HG03045 (cell line): ENCODE results near the gene YIPF2.

ENCODE experiments used
- ATAC-seq: cut with Tn5 transposase; IDR thresholded peaks from one replicate; pipeline ENCODE4 v1.9.1; 2021; ENCODE audit warnings: mild to moderate bottlenecking, moderate library complexity; ENCODE audit not compliant: unreplicated experiment

Gene YIPF2

GRCh38 chr19:10911579-10912363 lies 16.7 kb downstream of the YIPF2 start:
- ATAC-seq = no peak

GRCh38 chr19:10908380-10908960 lies 20.0 kb downstream of the YIPF2 start:
- no peak for ATAC-seq

- ATAC-seq = no peak
Observed at GRCh38 chr19:10907925-10908324, 20.5 kb downstream of the YIPF2 start.

GRCh38 chr19:10899151-10899653 lies 29.2 kb downstream of the YIPF2 start:
- no peak for ATAC-seq

GRCh38 chr19:10898633-10899032 lies 29.8 kb downstream of the YIPF2 start:
- ATAC-seq = no peak

- ATAC-seq = no peak
Observed at GRCh38 chr19:10896851-10897526, 31.4 kb downstream of the YIPF2 start.

- ATAC-seq = no peak
Observed at GRCh38 chr19:10895920-10896319, 32.5 kb downstream of the YIPF2 start.

- no peak for ATAC-seq
Observed at GRCh38 chr19:10895363-10895762, 33.1 kb downstream of the YIPF2 start.

- ATAC-seq = no peak
Observed at GRCh38 chr19:10894911-10895213, 33.6 kb downstream of the YIPF2 start.

- no peak for ATAC-seq
Observed at GRCh38 chr19:10892256-10892655, 36.2 kb downstream of the YIPF2 start.

GRCh38 chr19:10891405-10892086 lies 36.9 kb downstream of the YIPF2 start:
- ATAC-seq = no peak

GRCh38 chr19:10889880-10890279 lies 38.6 kb downstream of the YIPF2 start:
- no peak for ATAC-seq

- no peak for ATAC-seq
Observed at GRCh38 chr19:10888421-10888866, 40.0 kb downstream of the YIPF2 start.

- ATAC-seq = no peak
Observed at GRCh38 chr19:10887616-10888367, 40.6 kb downstream of the YIPF2 start.

- no peak for ATAC-seq
Observed at GRCh38 chr19:10885201-10886169, 43.0 kb downstream of the YIPF2 start.

GRCh38 chr19:10884274-10884673 lies 44.2 kb downstream of the YIPF2 start:
- no peak for ATAC-seq

- no peak for ATAC-seq
Observed at GRCh38 chr19:10882108-10882457, 46.4 kb downstream of the YIPF2 start.

- no peak for ATAC-seq
Observed at GRCh38 chr19:10881403-10882107, 46.9 kb downstream of the YIPF2 start.

- ATAC-seq = no peak
Observed at GRCh38 chr19:10878253-10878652, 50.2 kb downstream of the YIPF2 start.
